ENCODE data around the gene RENBP. TPM values are rescaled to one million over a fixed set of nuclear protein-coding genes. Genes with fewer than 3 reads are reported as not detected.

RENBP gene
- total RNA-seq, 1 donor from 2014 or later: 20.2 TPM

DNA sequence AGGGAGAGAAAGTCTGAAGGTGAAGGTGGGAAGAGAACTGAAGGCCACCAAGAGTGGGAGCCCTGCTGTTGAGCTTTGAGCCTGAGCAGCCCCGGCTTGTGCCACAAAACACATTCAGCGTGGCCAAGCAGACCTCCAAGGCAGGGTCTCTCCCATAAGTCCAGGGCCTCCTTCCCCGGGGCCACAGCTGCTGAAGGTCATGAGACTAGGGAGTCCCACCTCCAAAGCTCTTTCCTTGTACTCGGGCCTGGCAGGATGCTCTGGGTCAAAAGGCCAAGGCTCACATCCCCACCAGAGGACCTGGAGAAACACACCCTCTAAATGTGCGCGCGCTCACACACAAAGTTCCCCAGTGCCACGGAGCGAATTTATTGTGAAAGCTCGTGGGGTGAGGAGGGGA lies 14.9 kb downstream of the RENBP start:
- POLR2A ChIA-PET: interaction anchor here (0.5 to 10.3 kb wide), 2 partner anchors 13 to 41 kb away, joined by 6 to 305 read pairs; partner anchors contain the start of genes NAA10 and RENBP
- Mint-ChIP-seq H3K4me3 (no peak overlapping the region), H3K27me3 (no peaks in the 10 kb centered on the region), H3K4me1 (peaks cover 39% of the 10 kb centered on the region), H3K27ac (peak overlapping the region; percentile 93), H3K9me3 (no peaks in the 10 kb centered on the region), H3K36me3 (ENCODE audit: low read depth) (peaks cover 22% of the 10 kb centered on the region)
- TF ChIP-seq, protein P1, sequence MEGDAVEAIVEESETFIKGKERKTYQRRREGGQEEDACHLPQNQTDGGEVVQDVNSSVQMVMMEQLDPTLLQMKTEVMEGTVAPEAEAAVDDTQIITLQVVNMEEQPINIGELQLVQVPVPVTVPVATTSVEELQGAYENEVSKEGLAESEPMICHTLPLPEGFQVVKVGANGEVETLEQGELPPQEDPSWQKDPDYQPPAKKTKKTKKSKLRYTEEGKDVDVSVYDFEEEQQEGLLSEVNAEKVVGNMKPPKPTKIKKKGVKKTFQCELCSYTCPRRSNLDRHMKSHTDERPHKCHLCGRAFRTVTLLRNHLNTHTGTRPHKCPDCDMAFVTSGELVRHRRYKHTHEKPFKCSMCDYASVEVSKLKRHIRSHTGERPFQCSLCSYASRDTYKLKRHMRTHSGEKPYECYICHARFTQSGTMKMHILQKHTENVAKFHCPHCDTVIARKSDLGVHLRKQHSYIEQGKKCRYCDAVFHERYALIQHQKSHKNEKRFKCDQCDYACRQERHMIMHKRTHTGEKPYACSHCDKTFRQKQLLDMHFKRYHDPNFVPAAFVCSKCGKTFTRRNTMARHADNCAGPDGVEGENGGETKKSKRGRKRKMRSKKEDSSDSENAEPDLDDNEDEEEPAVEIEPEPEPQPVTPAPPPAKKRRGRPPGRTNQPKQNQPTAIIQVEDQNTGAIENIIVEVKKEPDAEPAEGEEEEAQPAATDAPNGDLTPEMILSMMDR (IDR thresholded peaks at IDR 0.05): no peak
- CTCF ChIA-PET: no interaction called here
- DNase-seq (no peak), ATAC-seq (ENCODE audit: low read depth) (no peak)
- intact Hi-C loops (cut with micrococcal nuclease): loop anchor here (5.0 kb wide), 2 partner anchors 112 to 332 kb away; partner anchors contain the start of gene CCNQ

DNA sequence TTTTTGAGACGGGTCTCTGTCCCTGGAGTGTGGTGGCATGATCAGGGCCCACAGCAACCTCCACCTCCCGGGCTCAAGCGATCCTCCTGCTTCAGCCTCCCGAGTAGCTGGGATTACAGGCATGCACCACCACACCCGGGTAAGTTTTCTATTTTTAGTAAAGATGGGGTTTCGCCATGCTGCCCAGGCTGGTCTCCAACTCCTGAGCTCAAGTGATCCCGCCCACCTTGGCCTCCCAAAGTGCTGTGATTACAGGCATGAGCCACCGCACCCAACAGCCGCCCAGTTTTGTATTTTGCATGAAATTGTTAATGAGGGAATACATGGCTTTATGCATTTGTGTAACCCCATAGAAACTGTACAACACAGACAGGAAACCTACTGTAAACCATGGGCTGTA lies 15.6 kb downstream of the RENBP start:
- TF ChIP-seq, protein P1 (IDR thresholded peaks at IDR 0.05): no peak
- intact Hi-C loops (cut with micrococcal nuclease): loop anchor here (1.0 to 5.0 kb wide), 5 partner anchors 41 to 332 kb away; partner anchors contain the start of genes CCNQ, HCFC1, IDH3G and SSR4
- no peaks in the 10 kb centered on the region for H3K9me3 Mint-ChIP-seq
- H3K27me3 Mint-ChIP-seq: no peaks in the 10 kb centered on the region
- peaks cover 22% of the 10 kb centered on the region for H3K36me3 Mint-ChIP-seq (ENCODE audit: low read depth)
- peak overlapping the region; percentile 44 for H3K4me3 Mint-ChIP-seq
- no peak for ATAC-seq (ENCODE audit: low read depth)
- CTCF ChIA-PET: interaction anchor here (1.2 kb wide), 1 partner anchor 18 kb away, joined by 11 read pairs; no protein-coding TSS in a partner anchor
- H3K27ac Mint-ChIP-seq: peak overlapping the region; percentile 93
- H3K4me1 Mint-ChIP-seq: peaks cover 42% of the 10 kb centered on the region
- DNase-seq: no peak
- POLR2A ChIA-PET: interaction anchor here (0.7 to 10.3 kb wide), 7 partner anchors 14 to 619 kb away, joined by 3 to 305 read pairs (median 5); partner anchors contain the start of genes HCFC1, IDH3G, IKBKG and NAA10

DNA sequence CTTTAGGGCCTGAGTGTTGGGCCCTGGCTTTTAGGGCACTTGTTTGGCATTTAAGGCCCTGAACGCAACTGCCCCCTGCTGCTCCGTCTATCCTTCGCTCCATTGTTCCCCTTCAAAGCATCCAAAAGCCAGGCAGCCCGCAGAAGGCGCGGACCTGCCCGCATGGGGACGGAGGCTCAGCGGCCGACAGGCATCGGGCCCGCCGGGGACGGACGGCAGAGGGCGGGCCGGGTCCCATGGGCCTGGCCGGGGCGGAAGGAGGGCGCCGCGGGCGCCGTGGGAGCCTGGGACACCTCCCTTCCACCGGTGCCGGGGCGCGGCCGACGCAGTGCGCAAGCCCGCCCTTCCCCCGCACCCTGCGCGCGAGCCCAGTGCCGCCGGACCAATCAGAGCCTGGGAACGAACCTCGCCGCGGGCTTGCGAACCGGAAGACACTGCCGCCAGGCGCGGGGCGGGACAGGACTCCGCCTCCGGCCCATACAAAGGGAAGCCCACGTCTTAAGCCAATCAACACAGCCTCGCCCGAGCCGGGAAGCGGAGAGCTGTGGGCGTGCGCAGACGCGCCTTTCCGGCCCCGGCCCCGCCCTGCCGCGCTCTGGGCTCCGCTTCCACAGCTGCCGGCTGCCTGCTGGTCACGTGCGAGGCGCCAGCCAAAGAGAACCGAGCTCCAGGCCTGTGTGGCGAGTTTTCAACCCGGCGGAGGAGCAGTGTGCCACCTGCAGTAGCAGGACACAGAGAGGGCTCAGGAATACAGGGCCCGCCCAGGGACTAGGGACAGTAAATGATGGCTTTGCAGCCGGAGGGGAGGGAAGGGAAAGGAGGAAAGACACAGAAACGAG lies 16.3 kb downstream of the RENBP start:
- POLR2A ChIA-PET: interaction anchor here (0.5 to 10.3 kb wide), 17 partner anchors 15 to 747 kb away, joined by 3 to 305 read pairs (median 6); partner anchors contain the start of genes AVPR2, G6PD, HCFC1 and IDH3G
- ATAC-seq (ENCODE audit: low read depth): peak; percentile 66

DNA sequence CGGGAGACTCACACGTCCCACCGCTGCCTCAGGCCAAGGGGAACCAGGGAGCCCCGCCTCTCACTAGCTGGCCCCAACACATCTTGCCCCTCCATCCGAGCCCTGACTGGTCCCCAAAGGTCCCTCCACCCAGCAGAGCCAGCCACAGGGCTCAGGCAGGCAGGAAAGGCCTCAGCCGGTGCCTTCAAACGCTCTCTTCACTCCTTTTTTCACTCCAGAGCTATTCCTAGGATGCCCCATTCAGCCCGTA lies 16.8 kb downstream of the RENBP start:
- ChIA-PET POLR2A (interaction anchor here (0.5 to 10.3 kb wide), 13 partner anchors 15 to 747 kb away, joined by 3 to 305 read pairs (median 7); partner anchors contain the start of genes AVPR2, G6PD, HCFC1 and IDH3G), CTCF (interaction anchor here (7.7 kb wide), 1 partner anchor 21 kb away, joined by 146 read pairs; the partner anchor contains the start of gene RENBP)
- Mint-ChIP-seq H3K4me1 (peaks cover 50% of the 10 kb centered on the region), H3K27me3 (no peaks in the 10 kb centered on the region), H3K27ac (peak overlapping the region; percentile 96), H3K9me3 (no peaks in the 10 kb centered on the region), H3K36me3 (ENCODE audit: low read depth) (peaks cover 21% of the 10 kb centered on the region), H3K4me3 (peak overlapping the region; percentile 87)
- TF ChIP-seq, protein P1 (IDR thresholded peaks at IDR 0.05): no peak
- intact Hi-C loops (cut with micrococcal nuclease): loop anchor here (1.0 to 5.0 kb wide), 4 partner anchors 8 to 330 kb away; partner anchors contain the start of genes CCNQ and NAA10
- no peak for ATAC-seq (ENCODE audit: low read depth)
- no peak for DNase-seq

More for the DNA sequence above, 16.3 kb downstream of the RENBP start:
- TF ChIP-seq, protein P1 (IDR thresholded peaks at IDR 0.05): no peak
- H3K4me3 Mint-ChIP-seq: peak overlapping the region; percentile 87
- intact Hi-C loops (cut with micrococcal nuclease): loop anchor here (1.0 to 5.0 kb wide), 7 partner anchors 7 to 331 kb away; partner anchors contain the start of genes CCNQ, HCFC1, IDH3G and NAA10
- H3K36me3 Mint-ChIP-seq (ENCODE audit: low read depth): peaks cover 22% of the 10 kb centered on the region
- H3K9me3 Mint-ChIP-seq: no peaks in the 10 kb centered on the region
- peak overlapping the region; percentile 96 for H3K27ac Mint-ChIP-seq
- H3K4me1 Mint-ChIP-seq: peaks cover 46% of the 10 kb centered on the region
- no peaks in the 10 kb centered on the region for H3K27me3 Mint-ChIP-seq
- DNase-seq: peak; percentile 83
- CTCF ChIA-PET: interaction anchor here (1.2 kb wide), 1 partner anchor 19 kb away, joined by 11 read pairs; no protein-coding TSS in a partner anchor
